Measurements from ENCODE around the gene ERMARD.
A peak's percentile ranks its signal among the peaks of the same experiment; 100 is the strongest.

The ERMARD gene

GRCh38 chr6:169783971-169784820 is 32.8 kb downstream of the ERMARD start:
- DNase-seq, result no peak

GRCh38 chr6:169784821-169785340 is 33.5 kb downstream of the ERMARD start:
- DNase-seq, result no peak

- no peak for DNase-seq
Measured at GRCh38 chr6:169785566-169785965, 34.1 kb downstream of the ERMARD start.

- DNase-seq, result no peak
Measured at GRCh38 chr6:169786349-169786748, 34.9 kb downstream of the ERMARD start.

- DNase-seq, result no peak
Measured at GRCh38 chr6:169787797-169788196, 36.4 kb downstream of the ERMARD start.

GRCh38 chr6:169788809-169789145 is 37.4 kb downstream of the ERMARD start:
- no peak for DNase-seq

- DNase-seq, result no peak
Measured at GRCh38 chr6:169789146-169789943, 37.9 kb downstream of the ERMARD start.

GRCh38 chr6:169789944-169790927 is 38.8 kb downstream of the ERMARD start:
- peak; percentile 68 for DNase-seq

- DNase-seq, result no peak
Measured at GRCh38 chr6:169791721-169792131, 40.3 kb downstream of the ERMARD start.

- DNase-seq, result no peak
Measured at GRCh38 chr6:169792306-169793015, 41.0 kb downstream of the ERMARD start.

GRCh38 chr6:169793408-169793807 is 42.0 kb downstream of the ERMARD start:
- no peak for DNase-seq

GRCh38 chr6:169794317-169795055 is 43.1 kb downstream of the ERMARD start:
- DNase-seq, result no peak

GRCh38 chr6:169795196-169795595 is 43.8 kb downstream of the ERMARD start:
- no peak for DNase-seq

GRCh38 chr6:169798764-169799473 is 47.5 kb downstream of the ERMARD start:
- no peak for DNase-seq

GRCh38 chr6:169799474-169799926 is 48.1 kb downstream of the ERMARD start:
- no peak for DNase-seq

GRCh38 chr6:169800116-169800667 is 48.8 kb downstream of the ERMARD start:
- no peak for DNase-seq

GRCh38 chr6:169800668-169801395 is 49.4 kb downstream of the ERMARD start:
- DNase-seq, result no peak

- DNase-seq, result no peak
Measured at GRCh38 chr6:169801396-169802160, 50.2 kb downstream of the ERMARD start.

- DNase-seq, result no peak
Measured at GRCh38 chr6:169802790-169803189, 51.4 kb downstream of the ERMARD start.

All from CD4-positive, alpha-beta T cell treated with Interleukin-4 for 4 hours (primary cell).